Smooth muscle cell (in vitro differentiated cells): Measurements from ENCODE around the gene TRAPPC2L. TPM values are rescaled to one million over a fixed set of nuclear protein-coding genes. Genes with fewer than 3 reads are reported as not detected.

Experiments
- DNase-seq: peaks from one replicate; lab custom pipeline; 2025; ENCODE audit not compliant: unreplicated experiment; lab: John Stamatoyannopoulos, UW
- H2AFZ ChIP-seq: fragments of 200-600 bp; sonication (generic); 2 replicates; pipeline ENCODE4 v1.6.0; 2016; ENCODE audit warnings: antibody characterized with exemption, low read depth, mild to moderate bottlenecking
- H3F3A ChIP-seq: fragments of 200-600 bp; sonication (generic); 2 replicates; pipeline ENCODE4 v1.6.0; 2017; ENCODE audit warnings: antibody characterized with exemption, low read depth
- H3K27ac ChIP-seq: fragments of 200-600 bp; sonication (generic); 2 replicates; pipeline ENCODE4 v1.5.1; 2016; ENCODE audit warnings: low read depth, mild to moderate bottlenecking
- H3K27me3 ChIP-seq: fragments of 200-600 bp; sonication (generic); 2 replicates; pipeline ENCODE4 v1.6.1; 2016; ENCODE audit warnings: low read depth, mild to moderate bottlenecking
- H3K36me3 ChIP-seq: fragments of 200-600 bp; sonication (generic); 2 replicates; pipeline ENCODE4 v1.5.1; 2016; ENCODE audit warnings: low read depth
- H3K4me1 ChIP-seq: fragments of 200-600 bp; sonication (generic); 2 replicates; pipeline ENCODE4 v1.5.1; 2016; ENCODE audit warnings: low read depth
- H3K4me2 ChIP-seq: fragments of 200-600 bp; sonication (generic); 2 replicates; pipeline ENCODE4 v1.6.0; 2016; ENCODE audit warnings: mild to moderate bottlenecking
- H3K4me3 ChIP-seq: fragments of 200-600 bp; sonication (generic); 2 replicates; pipeline ENCODE4 v1.5.1; 2016; ENCODE audit warnings: mild to moderate bottlenecking
- H3K79me2 ChIP-seq: fragments of 200-600 bp; sonication (generic); 2 replicates; pipeline ENCODE4 v1.6.0; 2016; ENCODE audit warnings: low read depth, mild to moderate bottlenecking
- H3K9ac ChIP-seq: fragments of 200-600 bp; sonication (generic); 2 replicates; pipeline ENCODE4 v1.6.0; 2016; ENCODE audit warnings: low read depth
- H3K9me3 ChIP-seq: fragments of 200-600 bp; sonication (generic); replicated peaks from 2 replicates; pipeline ENCODE4 v1.5.1; 2016; ENCODE audit warnings: low read depth
- H4K20me1 ChIP-seq: fragments of 200-600 bp; sonication (generic); 2 replicates; pipeline ENCODE4 v1.6.0; 2016; ENCODE audit warnings: low read depth
- CTCF ChIP-seq: fragments of 200-600 bp; sonication (generic); IDR thresholded peaks from 2 replicates; pipeline ENCODE4 v1.5.1; 2017; ENCODE audit warnings: borderline replicate concordance, mild to moderate bottlenecking, antibody characterized with exemption; ENCODE audit not compliant: insufficient read depth, poor library complexity, severe bottlenecking
- whole genome bisulfite sequencing: methylation state at CpG from one replicate; pipeline ENCODE4 v1.1.7; 2016; ENCODE audit warnings: low lambda C conversion rate; 5-methylcytosine and 5-hydroxymethylcytosine counted together
- polyA plus RNA-seq: library from polyadenylated mRNA; unstranded; fragments of >200 nt; fragmentation: Nextera tagmentation; extraction: Ambion mirVana; gene quantifications from 2 replicates; pipeline ENCODE4 v1.2.1, GENCODE V29; 2016
- total RNA-seq: library from RNA; depleted of rRNA; stranded (reverse); fragments of >200 nt; gene quantifications from 2 replicates; pipeline ENCODE4 v1.2.3, GENCODE V29; 2014

The TRAPPC2L gene
- total and polyA plus RNA-seq, 2 experiments from 2014 or later = 17.9 to 125 TPM

- Histone ChIP-seq H3K27me3 (no peaks in the 10 kb centered on the region), H3K4me3 (no peak overlapping the region), H4K20me1 (no peaks in the 10 kb centered on the region), H3K4me2 (no peak overlapping the region), H3K9me3 (no peaks in the 10 kb centered on the region), H3K36me3 (no peaks in the 10 kb centered on the region), H3K4me1 (no peaks in the 10 kb centered on the region), H3K9ac (no peak overlapping the region), H3K79me2 (no peaks in the 10 kb centered on the region), H3F3A (no peaks in the 10 kb centered on the region), H3K27ac (no peak overlapping the region), H2AFZ (no peak overlapping the region)
- 82% methylated on average over 28 of the region's 46 CpGs for whole genome bisulfite sequencing
- no peak for DNase-seq
- TF ChIP-seq CTCF = no peak
Measured at GRCh38 chr16:88881007-88881615, 24.2 kb downstream of the TRAPPC2L start.

- no peak overlapping the region for H3K4me3 ChIP-seq
- no peak overlapping the region for H3K4me2 ChIP-seq
- WGBS = 93% methylated on average over 25 of the region's 27 CpGs
- no peaks in the 10 kb centered on the region for H4K20me1 ChIP-seq
- no peak overlapping the region for H3K9ac ChIP-seq
- H3K27ac ChIP-seq = no peak overlapping the region
- no peak for TF ChIP-seq CTCF
- no peaks in the 10 kb centered on the region for H3K9me3 ChIP-seq
- H3F3A ChIP-seq = no peaks in the 10 kb centered on the region
- H2AFZ ChIP-seq = no peak overlapping the region
- no peaks in the 10 kb centered on the region for H3K36me3 ChIP-seq
- H3K79me2 ChIP-seq = no peaks in the 10 kb centered on the region
- H3K27me3 ChIP-seq = no peaks in the 10 kb centered on the region
- H3K4me1 ChIP-seq = no peaks in the 10 kb centered on the region
- DNase-seq = no peak
Measured at GRCh38 chr16:88881675-88882357, 24.9 kb downstream of the TRAPPC2L start.

- H4K20me1 ChIP-seq = no peaks in the 10 kb centered on the region
- no peak overlapping the region for H3K4me2 ChIP-seq
- H3K4me3 ChIP-seq = no peak overlapping the region
- no peak for TF ChIP-seq CTCF
- H3K36me3 ChIP-seq = no peaks in the 10 kb centered on the region
- H2AFZ ChIP-seq = no peak overlapping the region
- H3F3A ChIP-seq = no peaks in the 10 kb centered on the region
- 96% methylated on average over 20 of the region's 26 CpGs for WGBS
- H3K4me1 ChIP-seq = no peaks in the 10 kb centered on the region
- H3K27ac ChIP-seq = no peak overlapping the region
- DNase-seq = no peak
- no peak overlapping the region for H3K9ac ChIP-seq
- H3K27me3 ChIP-seq = no peaks in the 10 kb centered on the region
- no peaks in the 10 kb centered on the region for H3K9me3 ChIP-seq
- no peaks in the 10 kb centered on the region for H3K79me2 ChIP-seq
Measured at GRCh38 chr16:88882358-88883030, 25.6 kb downstream of the TRAPPC2L start.
